GM23338 (cell line): ENCODE data around the gene EIF2AK3.

ENCODE experiments used
- CREB1 ChIP-seq: fragments of 250-450 bp; sonication (Bioruptor Pico); IDR thresholded peaks from 2 replicates; pipeline ENCODE4 v1.5.0; 2020; ENCODE audit warnings: low read depth, mild to moderate bottlenecking, moderate library complexity
- CTCF ChIP-seq, 2 experiments: fragments of 200-600 bp in 1 of 2; sonication (generic) in 1 of 2; conservative IDR thresholded peaks; 2 replicates each; pipeline versions ENCODE4 v1.5.1 to v1.6.1; 2016 to 2017; ENCODE audit warnings: antibody characterized with exemption in 2 of 2, low read depth in 2 of 2, mild to moderate bottlenecking in 2 of 2, moderate library complexity in 1 of 2
- EZH2 ChIP-seq: fragments of 200-600 bp; sonication (generic); IDR thresholded peaks from one replicate; pipeline ENCODE4 v1.8.0; 2017; ENCODE audit warnings: antibody characterized with exemption, mild to moderate bottlenecking, low read depth; ENCODE audit not compliant: unreplicated experiment
- EZH2phosphoT487 ChIP-seq: fragments of 200-600 bp; sonication (generic); IDR thresholded peaks from one replicate; pipeline ENCODE4 v1.8.1; 2018; ENCODE audit warnings: antibody characterized with exemption; ENCODE audit not compliant: unreplicated experiment
- NANOG ChIP-seq: IDR thresholded peaks from 2 replicates; pipeline ENCODE4 v1.6.1; 2016; ENCODE audit warnings: antibody characterized with exemption, borderline replicate concordance
- POLR2AphosphoS5 ChIP-seq: IDR thresholded peaks from 2 replicates; pipeline ENCODE4 v1.6.1; 2016; ENCODE audit warnings: antibody characterized with exemption, low read depth
- REST ChIP-seq: IDR thresholded peaks from one replicate; pipeline ENCODE4 v1.6.1; 2018; ENCODE audit warnings: antibody characterized with exemption; ENCODE audit not compliant: unreplicated experiment
- STAT1 ChIP-seq: IDR thresholded peaks from one replicate; pipeline ENCODE4 v1.6.1; 2016; ENCODE audit warnings: antibody characterized with exemption; ENCODE audit not compliant: unreplicated experiment
- ZNF114 ChIP-seq: fragments of 250-450 bp; sonication (Bioruptor Pico); IDR thresholded peaks from 2 replicates; pipeline ENCODE4 v1.5.0; 2020; ENCODE audit warnings: mild to moderate bottlenecking, moderate library complexity

GRCh38 chr2:88667219-88667618 lies 40.0 kb upstream of the EIF2AK3 start:
- TF ChIP-seq CTCF (conservative IDR thresholded peaks at IDR 0.05; ENCODE audit: low read depth in 2 of 2) (peak; percentile 32 to 37; a peak in 3 of 4 replicates), EZH2 (no peak), POLR2AphosphoS5 (no peak), ZNF114 (no peak), STAT1 (no peak), REST (no peak), EZH2phosphoT487 (no peak), CREB1 (no peak), NANOG (no peak)
